ENCODE data around the gene PHLDA3.

The PHLDA3 gene

GRCh38 chr1:201504179-201504631 is 35.2 kb upstream of the PHLDA3 start:
- CTCF ChIA-PET, result interaction anchor here (1.0 to 29.4 kb wide), 5 partner anchors 3 to 56 kb away, joined by 3 to 685 read pairs (median 504); partner anchors contain the start of genes CSRP1 and PHLDA3
- DNase-seq (ENCODE audit: extremely low spot score), result no peak
- TF ChIP-seq CTCF (IDR thresholded peaks at IDR 0.05; ENCODE audit: control extremely low read depth, extremely low read depth, low read depth, missing control alignments), result no peak
- POLR2A ChIA-PET, result no interaction called here

DNA sequence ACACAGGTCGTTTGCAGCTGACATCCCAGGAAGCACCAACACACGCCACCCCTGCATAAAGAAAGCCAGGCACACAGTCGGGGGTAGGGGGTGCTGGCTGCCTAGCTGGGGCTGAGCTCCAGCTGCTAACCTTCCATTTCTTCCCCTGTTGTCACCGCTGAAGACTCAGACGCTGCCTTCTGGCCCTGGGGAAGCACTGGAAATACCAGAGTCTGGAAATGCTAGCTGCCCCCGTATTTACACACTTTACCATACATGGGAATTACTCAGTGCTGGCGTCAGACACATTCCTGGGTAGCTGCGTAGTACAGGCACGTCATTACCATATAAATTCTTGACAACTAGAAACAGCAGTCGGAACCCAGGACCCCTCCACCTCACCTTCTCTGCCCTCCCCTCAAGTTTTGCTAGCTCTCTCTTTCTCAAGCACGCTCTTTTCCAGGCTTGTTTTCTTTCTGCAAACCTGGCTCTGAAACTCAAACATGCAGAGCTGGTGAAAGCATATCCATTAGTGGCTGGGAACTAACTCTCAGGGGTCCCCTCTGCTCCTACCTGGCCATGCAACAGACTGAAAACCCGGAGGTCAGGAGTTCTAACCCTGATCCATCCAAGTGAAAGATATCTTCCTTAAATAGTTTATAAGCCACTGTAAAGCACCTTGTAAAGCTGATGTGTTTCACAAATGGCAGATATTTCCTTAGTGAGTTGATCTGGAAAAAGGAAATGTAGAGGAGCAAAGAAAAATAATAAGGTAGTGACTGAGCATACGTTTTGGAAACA is 34.6 kb upstream of the PHLDA3 start:
- ChIA-PET CTCF (interaction anchor here (1.0 to 29.4 kb wide), 6 partner anchors 3 to 68 kb away, joined by 3 to 685 read pairs (median 255); partner anchors contain the start of genes CSRP1 and PHLDA3), POLR2A (no interaction called here)
- no peak for TF ChIP-seq CTCF (IDR thresholded peaks at IDR 0.05; ENCODE audit: control extremely low read depth, extremely low read depth, low read depth, missing control alignments)
- DNase-seq (ENCODE audit: extremely low spot score), result no peak

DNA sequence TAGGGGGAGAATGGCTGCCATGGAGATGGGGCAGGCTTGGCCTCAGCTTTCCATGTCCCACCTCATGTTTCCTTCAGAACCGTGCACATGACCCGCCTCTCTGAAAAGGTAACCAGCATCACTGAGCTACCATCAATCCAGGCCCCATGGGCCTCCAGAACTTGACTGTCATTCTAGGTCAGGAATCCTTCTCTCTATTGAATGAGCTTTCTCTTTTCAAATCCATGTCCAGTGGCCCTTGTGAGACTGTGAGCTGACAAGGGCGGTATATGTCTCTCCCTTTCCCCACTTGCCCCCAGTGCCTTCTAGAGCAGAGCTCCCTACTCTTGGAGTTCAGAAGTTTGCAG is 33.5 kb upstream of the PHLDA3 start:
- DNase-seq (ENCODE audit: extremely low spot score), result no peak
- no peak for TF ChIP-seq CTCF (IDR thresholded peaks at IDR 0.05; ENCODE audit: control extremely low read depth, extremely low read depth, low read depth, missing control alignments)
- POLR2A ChIA-PET, result no interaction called here
- CTCF ChIA-PET, result interaction anchor here (1.0 to 29.4 kb wide), 5 partner anchors 5 to 67 kb away, joined by 4 to 685 read pairs (median 504); partner anchors contain the start of gene CSRP1

GRCh38 chr1:201501812-201502510 is 33.0 kb upstream of the PHLDA3 start:
- ChIA-PET POLR2A (no interaction called here), CTCF (interaction anchor here (1.0 to 29.4 kb wide), 6 partner anchors 5 to 66 kb away, joined by 4 to 685 read pairs (median 254); partner anchors contain the start of gene CSRP1)
- TF ChIP-seq CTCF (IDR thresholded peaks at IDR 0.05; ENCODE audit: control extremely low read depth, extremely low read depth, low read depth, missing control alignments), result no peak
- no peak for DNase-seq (ENCODE audit: extremely low spot score)

DNA sequence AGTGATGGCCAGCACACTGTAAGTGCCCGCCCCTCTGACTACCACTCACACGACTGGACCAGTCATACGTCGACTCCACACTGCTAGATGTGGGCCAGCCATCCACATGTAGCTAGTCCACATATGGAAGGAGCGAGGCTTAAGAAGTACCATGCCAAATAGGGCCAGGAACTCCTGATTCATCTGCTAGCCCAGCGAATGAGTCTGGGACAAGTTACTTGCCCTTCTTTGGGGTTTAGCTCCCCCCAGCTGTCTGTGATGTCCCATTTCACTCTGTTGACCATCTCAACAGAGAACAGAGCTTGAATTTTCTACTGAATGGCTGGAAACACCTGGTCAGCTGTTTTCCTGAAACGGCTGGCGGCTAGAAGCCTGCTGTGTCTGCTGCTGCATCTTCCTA is 32.2 kb upstream of the PHLDA3 start:
- no peak for TF ChIP-seq CTCF (IDR thresholded peaks at IDR 0.05; ENCODE audit: control extremely low read depth, extremely low read depth, low read depth, missing control alignments)
- CTCF ChIA-PET, result interaction anchor here (0.7 to 29.4 kb wide), 5 partner anchors 6 to 65 kb away, joined by 3 to 685 read pairs (median 504); partner anchors contain the start of gene CSRP1
- POLR2A ChIA-PET, result no interaction called here
- DNase-seq (ENCODE audit: extremely low spot score), result no peak

DNA sequence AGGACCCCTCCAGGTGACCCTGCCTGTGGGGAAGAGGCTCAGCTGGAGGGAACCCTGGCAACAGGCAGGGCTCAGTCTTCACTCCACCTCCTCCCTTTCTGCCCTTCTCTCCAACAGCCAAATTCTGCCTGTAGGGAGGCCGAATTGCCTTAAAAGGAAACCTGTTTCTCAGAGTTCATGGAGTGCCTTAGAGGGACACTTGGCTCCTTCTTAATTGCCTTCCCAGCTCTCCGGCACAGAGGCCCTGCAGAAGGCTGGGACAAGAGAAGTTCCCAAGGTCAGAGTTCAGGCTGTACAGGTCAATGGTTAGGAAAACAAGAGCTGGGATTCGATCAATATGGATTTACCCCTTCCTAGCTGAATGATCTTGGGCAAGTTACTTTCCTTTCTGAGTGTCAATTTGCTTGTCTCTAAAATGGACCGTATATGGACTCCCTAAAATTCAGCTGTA is 31.7 kb upstream of the PHLDA3 start:
- no peak for DNase-seq (ENCODE audit: extremely low spot score)
- TF ChIP-seq CTCF (IDR thresholded peaks at IDR 0.05; ENCODE audit: control extremely low read depth, extremely low read depth, low read depth, missing control alignments), result no peak
- ChIA-PET CTCF (interaction anchor here (0.7 to 29.4 kb wide), 6 partner anchors 5 to 115 kb away, joined by 3 to 685 read pairs (median 254); partner anchors contain the start of gene CSRP1), POLR2A (no interaction called here)
